H9 (cell line): ENCODE measurements around the gene ADA. TPM values are rescaled to one million over a fixed set of nuclear protein-coding genes. Genes with fewer than 3 reads are reported as not detected.
A peak's percentile ranks its signal among the peaks of the same experiment; 100 is the strongest.

Source experiments
- DNase-seq: peaks from one replicate; pipeline ENCODE4 v3.0.0-alpha.2; 2017
- H2AFZ ChIP-seq: one replicate; pipeline ENCODE4 v1.6.1; 2013; ENCODE audit warnings: mild to moderate bottlenecking, low read length, control low read depth, moderate library complexity
- H2AK5ac ChIP-seq: 2 replicates; pipeline ENCODE4 v1.6.1; 2013; ENCODE audit warnings: low read length, control low read depth, mixed read lengths; ENCODE audit not compliant: insufficient read length
- H2BK120ac ChIP-seq: one replicate; pipeline ENCODE4 v1.6.1; 2013; ENCODE audit warnings: low read depth, mild to moderate bottlenecking, low read length, control low read depth, inconsistent platforms; ENCODE audit not compliant: poor library complexity, severe bottlenecking
- H2BK12ac ChIP-seq: 2 replicates; pipeline ENCODE4 v1.6.1; 2013; ENCODE audit warnings: low read length, control low read depth, mixed read lengths, low read depth; ENCODE audit not compliant: insufficient read length
- H2BK15ac ChIP-seq: 2 replicates; pipeline ENCODE4 v1.6.1; 2013; ENCODE audit warnings: low read depth, low read length, control low read depth
- H2BK20ac ChIP-seq: one replicate; pipeline ENCODE4 v1.6.1; 2013; ENCODE audit warnings: low read depth, mild to moderate bottlenecking, low read length, control low read depth, inconsistent platforms; ENCODE audit not compliant: poor library complexity, severe bottlenecking
- H2BK5ac ChIP-seq: 2 replicates; pipeline ENCODE4 v1.6.1; 2013; ENCODE audit warnings: low read length, control low read depth, mixed read lengths; ENCODE audit not compliant: insufficient read length
- H3K14ac ChIP-seq: 2 replicates; pipeline ENCODE4 v1.6.1; 2013; ENCODE audit warnings: low read length, control low read depth; ENCODE audit not compliant: insufficient read depth
- H3K18ac ChIP-seq: 2 replicates; pipeline ENCODE4 v1.6.1; 2013; ENCODE audit warnings: low read depth, mild to moderate bottlenecking, mixed read lengths, low read length, control low read depth; ENCODE audit not compliant: insufficient read length
- H3K23ac ChIP-seq: 2 replicates; pipeline ENCODE4 v1.6.1; 2013; ENCODE audit warnings: low read length, control low read depth, mixed read lengths, low read depth; ENCODE audit not compliant: insufficient read length
- H3K23me2 ChIP-seq: 2 replicates; pipeline ENCODE4 v1.6.1; 2013; ENCODE audit warnings: low read depth, mild to moderate bottlenecking, mixed read lengths, low read length, control low read depth; ENCODE audit not compliant: insufficient read length, poor library complexity, severe bottlenecking
- H3K27ac ChIP-seq: 2 replicates; pipeline ENCODE4 v1.5.1; 2013; ENCODE audit warnings: low read length, control low read depth, mixed read lengths, low read depth; ENCODE audit not compliant: insufficient read length
- H3K27me3 ChIP-seq: 2 replicates; pipeline ENCODE4 v1.6.1; 2013; ENCODE audit warnings: low read length, control low read depth, inconsistent platforms; ENCODE audit not compliant: insufficient read depth
- H3K4ac ChIP-seq: 2 replicates; pipeline ENCODE4 v1.6.1; 2013; ENCODE audit warnings: low read depth, mild to moderate bottlenecking, control low read depth, inconsistent platforms, low read length, moderate library complexity
- H3K4me1 ChIP-seq: 2 replicates; pipeline ENCODE4 v1.6.1; 2013; ENCODE audit warnings: low read length, control low read depth, inconsistent platforms; ENCODE audit not compliant: insufficient read depth
- H3K4me2 ChIP-seq: 2 replicates; pipeline ENCODE4 v1.6.1; 2013; ENCODE audit warnings: low read length, control low read depth, mixed read lengths; ENCODE audit not compliant: insufficient read length, insufficient read depth
- H3K56ac ChIP-seq: 2 replicates; pipeline ENCODE4 v1.6.1; 2013; ENCODE audit warnings: low read depth, mild to moderate bottlenecking, mixed read lengths, low read length, control low read depth; ENCODE audit not compliant: insufficient read length
- H3K79me1 ChIP-seq: 2 replicates; pipeline ENCODE4 v1.6.1; 2013; ENCODE audit warnings: low read depth, mild to moderate bottlenecking, moderate library complexity, low read length, control low read depth, inconsistent platforms; ENCODE audit not compliant: insufficient read depth, poor library complexity, severe bottlenecking
- H3K79me2 ChIP-seq: 2 replicates; pipeline ENCODE4 v1.6.1; 2013; ENCODE audit warnings: low read length, control low read depth, inconsistent platforms; ENCODE audit not compliant: insufficient read depth
- H3K9ac ChIP-seq: 2 replicates; pipeline ENCODE4 v1.6.1; 2013; ENCODE audit warnings: low read length, control low read depth, mixed read lengths; ENCODE audit not compliant: insufficient read length; ENCODE audit errors: extremely low read depth
- H3K9me3 ChIP-seq: one replicate; pipeline ENCODE4 v1.6.1; 2013; ENCODE audit warnings: low read depth, low read length, inconsistent platforms; ENCODE audit not compliant: control insufficient read depth
- H3T11ph ChIP-seq: one replicate; pipeline ENCODE4 v1.6.1; 2013; ENCODE audit warnings: mild to moderate bottlenecking, low read length, control low read depth, inconsistent platforms
- H4K20me1 ChIP-seq: one replicate; pipeline ENCODE4 v1.6.1; 2013; ENCODE audit not compliant: control insufficient read depth, insufficient read length, insufficient read depth
- H4K5ac ChIP-seq: 2 replicates; pipeline ENCODE4 v1.6.1; 2013; ENCODE audit warnings: low read depth, mild to moderate bottlenecking, mixed read lengths, low read length, control low read depth; ENCODE audit not compliant: insufficient read length
- H4K8ac ChIP-seq: replicated peaks from 2 replicates; pipeline ENCODE4 v1.6.1; 2013; ENCODE audit warnings: low read length, control low read depth, mixed read lengths, low read depth; ENCODE audit not compliant: insufficient read length
- H4K91ac ChIP-seq: 2 replicates; pipeline ENCODE4 v1.6.1; 2013; ENCODE audit warnings: low read depth, mild to moderate bottlenecking, moderate library complexity, mixed read lengths, low read length, control low read depth; ENCODE audit not compliant: insufficient read length
- H3K27ac Mint-ChIP-seq, 3 experiments: 2 replicates in 2 of 3; 3 replicates in 1 of 3; pipeline ENCODE4 v1.8.0; 2020 to 2021; ENCODE audit warnings: mixed read lengths in 3 of 3, mild to moderate bottlenecking in 1 of 3, moderate library complexity in 1 of 3
- H3K27me3 Mint-ChIP-seq: 2 replicates; pipeline ENCODE4 v1.8.0; 2021; ENCODE audit warnings: low read depth, mild to moderate bottlenecking, moderate library complexity, mixed read lengths
- H3K36me3 Mint-ChIP-seq, 3 experiments: 2 replicates in 2 of 3; 3 replicates in 1 of 3; pipeline ENCODE4 v1.8.0; 2020 to 2021; ENCODE audit warnings: low read depth in 3 of 3, mixed read lengths in 3 of 3; ENCODE audit not compliant: insufficient read depth in 1 of 3
- H3K4me1 Mint-ChIP-seq, 2 experiments: 2 replicates each; pipeline ENCODE4 v1.8.0; 2020; ENCODE audit warnings: mixed read lengths in 2 of 2
- H3K4me3 Mint-ChIP-seq, 2 experiments: 2 replicates in 1 of 2; 3 replicates in 1 of 2; pipeline ENCODE4 v1.8.0; 2020 to 2021; ENCODE audit warnings: mild to moderate bottlenecking in 2 of 2, mixed read lengths in 2 of 2, moderate library complexity in 1 of 2
- H3K9me3 Mint-ChIP-seq, 2 experiments: 2 replicates in 1 of 2; 3 replicates in 1 of 2; pipeline ENCODE4 v1.8.0; 2020; ENCODE audit warnings: mild to moderate bottlenecking in 2 of 2, mixed read lengths in 2 of 2, moderate library complexity in 1 of 2
- WGBS: extraction: QIAGEN DNeasy Blood & Tissue Kit; methylation state at CpG from one replicate; pipeline ENCODE4 v1.1.7; 2013; ENCODE audit warnings: missing lambda C conversion rate, low lambda C conversion rate, mixed read lengths; ENCODE audit not compliant: insufficient read length; ENCODE audit errors: extremely low coverage; 5-methylcytosine and 5-hydroxymethylcytosine counted together
- total RNA-seq: library from RNA; stranded (reverse); gene quantifications from 2 replicates; pipeline ENCODE4 v1.2.1, GENCODE V29; 2021
- TF ChIP-seq, protein P1 (sequence below): fragments of 200-600 bp; sonication (generic); conservative IDR thresholded peaks from 3 replicates; pipeline ENCODE4 v1.8.0; 2021; ENCODE audit warnings: antibody characterized with exemption, mild to moderate bottlenecking

The ADA gene
- total RNA-seq, 1 experiment from 2014 or later, result 22.0 TPM

DNA sequence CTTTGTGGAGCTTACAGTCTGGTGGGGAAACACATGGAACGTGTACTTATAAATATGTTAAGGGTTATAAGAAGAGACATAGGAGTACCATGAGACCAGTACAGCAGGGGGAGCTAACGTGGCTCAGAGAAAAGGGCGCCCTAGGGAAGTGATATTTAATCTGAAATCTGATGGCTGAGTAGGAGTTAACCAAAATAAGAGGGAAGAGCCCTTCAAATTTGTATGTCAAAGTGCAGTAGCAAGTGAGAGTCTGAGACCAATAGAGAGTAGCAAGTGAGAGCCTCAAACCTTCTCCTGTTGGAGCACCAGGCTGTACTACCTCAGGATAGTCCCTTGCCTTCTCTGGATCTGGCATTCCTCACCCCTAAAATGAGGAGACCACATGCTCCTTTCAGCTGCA lies 75.2 kb downstream of the ADA start:
- H2BK12ac ChIP-seq, result no peak overlapping the region
- H3K9ac ChIP-seq, result no peak overlapping the region
- no peak overlapping the region for H3T11ph ChIP-seq
- no peak overlapping the region for H2AK5ac ChIP-seq
- no peak overlapping the region for H4K91ac ChIP-seq
- H3K56ac ChIP-seq, result no peak overlapping the region
- H3K4me1 ChIP-seq, result no peaks in the 10 kb centered on the region
- no peaks in the 10 kb centered on the region for H3K9me3 ChIP-seq
- no peak overlapping the region for H3K4me2 ChIP-seq
- H4K5ac ChIP-seq, result no peak overlapping the region
- no peak overlapping the region for H2BK20ac ChIP-seq
- H3K14ac ChIP-seq, result no peak overlapping the region
- H3K9me3 Mint-ChIP-seq, result no peaks in the 10 kb centered on the region
- H3K27ac Mint-ChIP-seq, result no peak overlapping the region
- H3K36me3 Mint-ChIP-seq, result peaks cover 0 to 4% (median 2%) of the 10 kb centered on the region in 3 experiments; a peak in 2 of 7 replicates
- H3K79me2 ChIP-seq, result no peaks in the 10 kb centered on the region
- no peaks in the 10 kb centered on the region for H3K27me3 ChIP-seq
- H3K4me1 Mint-ChIP-seq, result peaks cover 4 to 14% of the 10 kb centered on the region in 2 experiments; a peak in 3 of 4 replicates
- H3K27me3 Mint-ChIP-seq, result no peaks in the 10 kb centered on the region
- TF ChIP-seq, protein P1, sequence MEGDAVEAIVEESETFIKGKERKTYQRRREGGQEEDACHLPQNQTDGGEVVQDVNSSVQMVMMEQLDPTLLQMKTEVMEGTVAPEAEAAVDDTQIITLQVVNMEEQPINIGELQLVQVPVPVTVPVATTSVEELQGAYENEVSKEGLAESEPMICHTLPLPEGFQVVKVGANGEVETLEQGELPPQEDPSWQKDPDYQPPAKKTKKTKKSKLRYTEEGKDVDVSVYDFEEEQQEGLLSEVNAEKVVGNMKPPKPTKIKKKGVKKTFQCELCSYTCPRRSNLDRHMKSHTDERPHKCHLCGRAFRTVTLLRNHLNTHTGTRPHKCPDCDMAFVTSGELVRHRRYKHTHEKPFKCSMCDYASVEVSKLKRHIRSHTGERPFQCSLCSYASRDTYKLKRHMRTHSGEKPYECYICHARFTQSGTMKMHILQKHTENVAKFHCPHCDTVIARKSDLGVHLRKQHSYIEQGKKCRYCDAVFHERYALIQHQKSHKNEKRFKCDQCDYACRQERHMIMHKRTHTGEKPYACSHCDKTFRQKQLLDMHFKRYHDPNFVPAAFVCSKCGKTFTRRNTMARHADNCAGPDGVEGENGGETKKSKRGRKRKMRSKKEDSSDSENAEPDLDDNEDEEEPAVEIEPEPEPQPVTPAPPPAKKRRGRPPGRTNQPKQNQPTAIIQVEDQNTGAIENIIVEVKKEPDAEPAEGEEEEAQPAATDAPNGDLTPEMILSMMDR, result peak; percentile 48
- H3K79me1 ChIP-seq, result no peaks in the 10 kb centered on the region
- no peak overlapping the region for H3K4me3 Mint-ChIP-seq
- no peaks in the 10 kb centered on the region for H4K20me1 ChIP-seq
- no peak overlapping the region for H3K4ac ChIP-seq
- DNase-seq, result no peak
- no peak overlapping the region for H3K27ac ChIP-seq
- H3K23ac ChIP-seq, result no peak overlapping the region
- H3K23me2 ChIP-seq, result no peaks in the 10 kb centered on the region
- H2AFZ ChIP-seq, result no peak overlapping the region
- H2BK120ac ChIP-seq, result no peak overlapping the region
- no peak overlapping the region for H2BK5ac ChIP-seq
- H3K18ac ChIP-seq, result no peak overlapping the region
- no CpG with 5 or more reads among the region's 3 CpGs for WGBS
- H4K8ac ChIP-seq, result no peak overlapping the region
- no peak overlapping the region for H2BK15ac ChIP-seq
